ENCODE results near the gene ART5.

DNA sequence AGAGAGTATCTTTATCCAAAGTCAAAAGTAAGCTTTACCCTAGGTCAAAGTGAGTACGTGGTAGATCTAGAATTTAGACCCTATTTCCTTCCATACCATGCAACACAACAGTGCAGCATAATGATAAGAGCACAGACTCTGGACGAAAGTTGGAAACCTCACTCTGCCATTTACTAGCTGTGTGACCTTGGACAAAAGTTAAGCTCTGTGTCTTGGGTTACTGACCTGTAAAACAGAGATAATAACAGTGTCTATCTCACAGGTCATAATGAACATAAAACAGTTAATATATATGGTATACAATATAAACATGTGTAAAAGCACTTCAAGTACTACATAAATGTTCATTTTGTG lies 43.0 kb upstream of the ART5 start:
- no peak for TF ChIP-seq ZNF274 (IDR thresholded peaks at IDR 0.05; ENCODE audit: low read depth, low read length)
- TF ChIP-seq YY1 (IDR thresholded peaks at IDR 0.05; ENCODE audit: insufficient read depth, insufficient read length): no peak

Measured in NT2/D1 (cell line).